GM21529 (cell line): ENCODE measurements around the gene ADAM8.
"Not testable (repeated sequence)": the region's sequence is repeated elsewhere in the genome, so short reads cannot be mapped to it uniquely, and the experiment has no call there.

Experiments used
- ATAC-seq: cut with Tn5 transposase; IDR thresholded peaks from one replicate; pipeline ENCODE4 v1.9.1; 2021; ENCODE audit not compliant: unreplicated experiment

ADAM8 gene

GRCh38 chr10:133276435-133277201, at the start of gene ADAM8:
Gene ADAM8, minus strand, starts transcription at chr10:133276868. Its CDS starts 51 bp downstream, at chr10:133276817.
- ATAC-seq, result peak; percentile 51

GRCh38 chr10:133326223-133326551, 49.5 kb upstream of the ADAM8 start:
- ATAC-seq, result no peak

DNA sequence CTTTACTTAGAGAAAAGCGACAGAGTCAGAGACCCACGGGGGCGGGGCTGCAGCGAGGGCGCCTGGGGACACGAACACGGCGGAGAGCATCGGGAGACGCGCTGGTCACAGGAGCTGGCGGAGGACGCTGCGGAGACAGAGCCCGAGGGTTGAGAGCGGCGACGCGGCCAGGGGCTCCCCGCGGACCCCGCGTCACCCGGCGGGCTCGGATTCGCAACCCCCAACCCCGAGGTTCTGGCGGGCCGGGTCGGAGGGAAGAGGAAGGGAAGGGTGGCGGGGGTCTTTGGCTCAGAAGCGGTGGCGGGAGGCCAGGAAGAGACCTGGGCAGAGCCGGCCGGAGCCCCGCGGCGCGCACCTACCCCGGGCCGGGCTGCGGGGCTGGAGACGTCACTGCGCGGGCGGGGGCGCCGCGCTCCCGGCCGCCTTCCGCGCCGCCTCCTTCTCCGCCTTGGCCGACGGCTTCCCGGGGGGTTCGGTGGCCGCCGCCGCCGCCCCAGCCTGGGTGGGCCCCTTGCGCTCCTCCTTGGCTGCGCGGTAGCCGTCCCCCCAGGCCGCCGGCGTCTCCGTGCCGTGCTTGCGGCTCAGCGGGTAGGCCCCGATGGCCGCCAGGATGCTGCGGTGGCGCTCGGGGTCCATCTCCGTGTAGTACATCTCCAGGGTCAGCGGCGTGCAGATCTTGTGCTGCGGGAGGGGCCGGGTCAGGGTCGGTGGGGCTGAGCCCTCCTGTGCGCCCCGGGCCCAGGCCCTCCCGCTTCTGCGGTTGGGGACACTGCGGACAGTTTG, 49.0 kb upstream of the ADAM8 start:
- no peak for ATAC-seq

- no peak for ATAC-seq
Measured at GRCh38 chr10:133324857-133325260, 48.2 kb upstream of the ADAM8 start.

DNA sequence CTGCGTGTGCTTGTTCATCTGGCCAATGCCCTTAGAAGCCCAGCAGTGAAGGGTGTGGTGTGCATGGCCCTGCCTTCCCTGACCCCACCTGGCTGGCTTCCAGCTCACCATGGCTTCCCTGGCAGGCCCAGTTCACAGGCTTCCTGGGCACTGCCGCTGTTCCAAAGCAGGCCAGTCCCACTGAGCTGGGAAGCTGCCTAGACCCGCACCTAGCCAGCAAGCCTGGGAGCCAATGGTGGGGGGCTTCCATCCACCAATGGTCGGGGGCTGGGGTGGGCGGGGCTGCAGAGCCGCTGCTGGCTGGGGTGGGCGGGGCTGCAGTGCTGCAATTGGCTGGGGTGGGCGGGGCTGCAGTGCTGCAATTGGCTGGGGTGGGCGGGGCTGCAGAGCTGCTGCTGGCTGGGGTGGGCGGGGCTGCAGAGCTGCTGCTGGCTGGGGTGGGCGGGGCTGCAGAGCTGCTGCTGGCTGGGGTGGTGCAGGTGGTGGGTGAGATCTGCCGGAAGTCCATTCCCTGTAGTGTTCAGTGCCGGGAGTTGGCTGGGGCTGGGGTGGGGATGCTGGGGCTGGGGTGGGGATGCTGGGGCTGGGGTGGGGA, 47.6 kb upstream of the ADAM8 start:
- ATAC-seq, result peak; percentile 64

GRCh38 chr10:133322064-133322709, 45.5 kb upstream of the ADAM8 start:
- not testable (repeated sequence) for ATAC-seq

DNA sequence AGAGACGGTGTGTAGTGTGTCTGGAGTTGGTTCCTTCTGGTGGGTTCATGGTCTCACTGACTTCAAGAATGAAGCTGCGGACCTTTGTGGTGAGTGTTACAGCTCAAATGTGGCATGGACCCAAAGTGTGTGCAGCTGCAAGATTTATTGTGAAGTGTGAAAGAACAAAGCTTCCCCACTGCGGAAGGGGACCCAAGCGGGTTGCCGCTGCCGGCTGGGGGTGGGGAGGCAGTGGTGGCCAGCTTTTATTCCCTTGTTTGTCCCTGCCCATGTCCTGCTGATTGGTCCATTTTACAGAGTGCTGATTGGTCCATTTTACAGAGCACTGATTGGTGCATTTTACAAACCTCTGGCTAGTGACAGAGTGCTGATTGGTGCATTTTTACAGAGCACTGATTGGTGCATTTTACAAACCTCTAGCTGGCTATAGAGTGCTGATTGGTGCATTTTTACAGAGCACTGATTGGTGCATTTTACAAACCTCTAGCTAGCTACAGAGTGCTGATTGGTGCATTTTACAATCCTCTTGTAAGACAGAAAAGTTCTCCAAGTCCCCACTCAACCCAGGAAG, 44.3 kb upstream of the ADAM8 start:
- ATAC-seq, result not testable (repeated sequence)

DNA sequence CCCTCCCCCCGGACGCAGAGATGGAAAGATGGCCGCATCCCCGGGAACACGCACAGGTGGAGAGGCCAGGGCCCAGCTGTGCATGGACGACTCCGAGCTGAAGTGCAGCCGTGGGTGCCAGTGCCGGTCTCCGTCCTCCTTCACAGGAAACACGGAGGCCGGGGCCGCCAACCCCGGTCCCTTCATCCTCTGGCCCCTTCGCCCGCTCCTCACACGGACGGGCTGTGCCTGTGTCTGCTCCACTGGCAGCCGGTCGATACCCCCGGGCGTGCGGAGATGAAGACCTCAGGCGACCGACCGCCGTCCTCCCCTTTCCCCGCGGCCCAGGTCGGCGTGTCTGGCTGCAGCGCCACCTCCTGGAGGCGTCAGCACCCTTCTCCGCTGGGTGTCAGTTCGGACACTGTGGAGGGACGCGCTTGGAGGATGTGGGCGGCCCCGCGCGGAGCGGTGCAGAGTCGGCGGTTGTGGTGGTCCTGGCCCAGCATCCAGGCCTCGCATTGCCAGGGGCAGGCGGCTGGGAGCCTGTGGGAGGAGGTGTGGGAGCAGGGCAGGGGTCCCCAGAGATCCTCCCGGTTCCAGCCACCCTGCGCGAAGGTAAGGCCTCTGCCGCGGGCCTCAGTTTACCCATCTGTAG, 41.9 kb upstream of the ADAM8 start:
- ATAC-seq, result peak; percentile 79

- no peak for ATAC-seq
Measured at GRCh38 chr10:133316732-133317131, 40.1 kb upstream of the ADAM8 start.

GRCh38 chr10:133316266-133316665, 39.6 kb upstream of the ADAM8 start:
- ATAC-seq, result no peak

DNA sequence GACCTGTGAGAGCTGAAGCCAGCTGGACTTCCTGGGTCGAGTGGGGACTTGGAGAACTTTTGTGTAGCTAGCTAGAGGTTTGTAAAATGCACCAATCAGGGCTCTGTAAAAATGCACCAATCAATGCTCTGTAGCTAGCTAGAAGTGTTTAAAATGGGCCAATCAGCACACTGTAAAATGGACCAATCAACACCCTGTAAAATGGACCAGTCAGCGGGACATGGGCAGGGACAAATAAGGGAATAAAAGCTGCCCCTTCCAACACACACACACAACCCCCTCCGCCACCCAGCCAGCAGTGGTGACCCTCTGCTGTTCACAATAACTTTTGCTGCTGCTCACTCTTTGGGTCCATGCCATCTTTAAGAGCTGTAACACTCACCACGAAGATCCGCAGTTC, 39.2 kb upstream of the ADAM8 start:
- ATAC-seq, result no peak

GRCh38 chr10:133314911-133315310, 38.2 kb upstream of the ADAM8 start:
- no peak for ATAC-seq

GRCh38 chr10:133313192-133313591, 36.5 kb upstream of the ADAM8 start:
- ATAC-seq, result no peak

GRCh38 chr10:133312769-133313145, 36.1 kb upstream of the ADAM8 start:
- ATAC-seq, result no peak

DNA sequence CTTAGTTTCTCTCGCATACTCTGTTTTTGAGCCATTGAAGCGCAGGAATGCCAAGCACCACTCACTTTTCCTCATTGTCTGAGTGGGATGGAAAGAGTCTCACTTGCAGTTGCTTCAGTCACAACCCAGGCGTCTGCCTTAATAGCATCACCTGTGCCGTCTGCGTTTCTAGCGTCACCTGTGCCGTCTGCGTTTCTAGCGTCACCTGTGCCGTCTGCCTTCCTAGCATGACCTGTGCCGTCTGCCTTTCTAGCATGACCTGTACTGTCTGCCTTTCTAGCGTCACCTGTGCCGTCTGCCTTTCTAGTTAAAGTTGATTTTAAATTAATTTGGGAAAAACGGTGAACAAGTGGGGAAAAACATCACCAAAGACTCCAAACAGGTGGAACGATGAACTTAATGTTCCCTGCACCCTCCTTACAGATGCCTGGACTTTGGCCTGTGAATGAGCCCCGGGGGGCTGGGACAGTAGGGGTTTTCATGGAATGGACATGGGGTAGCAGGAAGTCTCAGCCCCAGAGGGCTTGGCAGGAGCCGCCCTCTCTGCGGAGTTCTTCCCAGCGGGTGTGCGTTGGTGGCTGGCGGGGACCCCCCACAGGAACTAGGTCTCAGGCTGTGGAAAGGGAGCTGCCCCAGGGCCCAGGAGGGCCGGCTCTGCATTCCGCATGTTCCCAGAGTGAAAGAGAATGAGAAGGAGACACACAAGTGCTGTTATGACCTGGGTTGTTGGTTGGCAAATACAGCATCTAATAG, 35.5 kb upstream of the ADAM8 start:
- no peak for ATAC-seq

- ATAC-seq, result no peak
Measured at GRCh38 chr10:133311570-133311969, 34.9 kb upstream of the ADAM8 start.

- ATAC-seq, result no peak
Measured at GRCh38 chr10:133310789-133311188, 34.1 kb upstream of the ADAM8 start.

- no peak for ATAC-seq
Measured at GRCh38 chr10:133310399-133310755, 33.7 kb upstream of the ADAM8 start.

DNA sequence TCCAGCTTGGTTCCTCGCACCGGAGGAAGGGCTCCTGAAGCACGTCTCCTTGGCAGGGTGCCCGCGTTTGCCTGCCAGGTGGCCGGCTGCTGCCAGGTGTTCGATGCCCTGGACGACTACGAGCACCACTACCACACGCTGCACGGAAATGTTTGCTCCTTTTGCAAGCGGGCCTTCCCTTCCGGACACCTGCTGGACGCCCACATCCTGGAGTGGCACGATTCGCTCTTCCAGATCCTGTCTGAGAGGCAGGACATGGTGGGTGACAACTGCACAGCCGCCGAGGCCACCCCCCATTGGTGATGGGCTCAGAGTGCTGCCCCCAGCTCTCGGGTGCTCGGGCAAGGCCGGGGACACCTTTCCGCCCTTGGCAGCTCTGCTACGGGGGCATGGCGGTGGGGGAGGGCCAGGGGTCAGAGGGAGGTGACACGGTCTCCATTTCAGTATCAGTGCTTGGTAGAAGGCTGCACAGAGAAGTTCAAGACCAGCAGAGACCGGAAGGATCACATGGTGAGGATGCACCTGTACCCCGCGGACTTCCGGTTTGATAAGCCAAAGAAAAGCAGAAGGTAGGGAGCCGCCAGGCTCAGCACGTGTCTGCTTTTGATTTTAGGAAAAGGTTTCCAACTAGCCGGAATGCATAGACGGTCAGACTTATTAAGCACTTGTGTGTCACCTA, 33.2 kb upstream of the ADAM8 start:
- no peak for ATAC-seq
